ENCODE measurements around the gene MED29. TPM values are rescaled to one million over a fixed set of nuclear protein-coding genes. Genes with fewer than 3 reads are reported as not detected.

MED29 gene
- total RNA-seq, 1 donor from 2014 or later: 39.2 TPM

DNA sequence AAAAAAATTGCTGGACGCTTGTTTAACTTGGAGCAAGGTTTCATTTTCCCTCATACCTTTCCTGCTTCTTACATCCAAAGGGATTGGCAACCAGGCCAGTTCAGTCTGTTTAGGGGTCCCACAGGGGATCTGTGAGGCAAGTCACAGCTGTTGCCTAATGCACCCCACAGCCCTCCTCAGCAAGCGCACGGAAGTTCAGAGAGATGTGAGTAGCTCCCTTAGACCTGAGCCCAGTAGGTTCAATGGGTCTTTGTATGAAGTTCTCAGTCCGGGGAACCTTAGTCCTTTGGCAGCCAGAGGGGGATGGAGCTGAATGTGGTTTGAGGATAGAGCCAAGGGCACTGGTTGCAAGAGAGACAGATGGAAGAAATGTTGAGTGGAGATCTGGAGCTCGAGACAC lies 35.9 kb upstream of the MED29 start:
- Mint-ChIP-seq H3K27ac (no peak overlapping the region), H3K27me3 (ENCODE audit: low read depth) (no peaks in the 10 kb centered on the region)

DNA sequence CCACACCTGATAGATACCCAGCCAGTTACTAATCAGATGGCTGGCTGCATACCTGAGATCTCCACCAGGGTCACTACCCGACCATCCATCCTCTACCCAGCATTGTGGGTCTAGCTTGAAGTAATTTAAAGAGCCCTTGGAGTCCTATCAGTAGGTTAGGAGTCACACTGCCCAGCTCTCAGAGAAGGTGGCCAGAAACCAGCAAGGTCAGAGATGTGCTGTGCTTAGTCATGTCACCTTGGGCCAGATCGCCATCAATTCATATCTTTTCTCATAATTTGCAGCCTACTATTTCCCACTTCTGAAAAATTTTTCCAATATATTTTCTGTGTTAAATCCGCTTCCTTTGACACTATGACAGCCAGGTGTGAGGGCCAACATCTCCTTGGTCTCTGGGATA lies 35.1 kb upstream of the MED29 start:
- no peak for DNase-seq (ENCODE audit: low spot score in 2 of 2, unreplicated experiment in 2 of 2)
- no peaks in the 10 kb centered on the region for H3K4me1 Mint-ChIP-seq
- no peaks in the 10 kb centered on the region for H3K27me3 Mint-ChIP-seq (ENCODE audit: low read depth)
- no peak overlapping the region for H3K4me3 Mint-ChIP-seq
- TF ChIP-seq, protein P1, sequence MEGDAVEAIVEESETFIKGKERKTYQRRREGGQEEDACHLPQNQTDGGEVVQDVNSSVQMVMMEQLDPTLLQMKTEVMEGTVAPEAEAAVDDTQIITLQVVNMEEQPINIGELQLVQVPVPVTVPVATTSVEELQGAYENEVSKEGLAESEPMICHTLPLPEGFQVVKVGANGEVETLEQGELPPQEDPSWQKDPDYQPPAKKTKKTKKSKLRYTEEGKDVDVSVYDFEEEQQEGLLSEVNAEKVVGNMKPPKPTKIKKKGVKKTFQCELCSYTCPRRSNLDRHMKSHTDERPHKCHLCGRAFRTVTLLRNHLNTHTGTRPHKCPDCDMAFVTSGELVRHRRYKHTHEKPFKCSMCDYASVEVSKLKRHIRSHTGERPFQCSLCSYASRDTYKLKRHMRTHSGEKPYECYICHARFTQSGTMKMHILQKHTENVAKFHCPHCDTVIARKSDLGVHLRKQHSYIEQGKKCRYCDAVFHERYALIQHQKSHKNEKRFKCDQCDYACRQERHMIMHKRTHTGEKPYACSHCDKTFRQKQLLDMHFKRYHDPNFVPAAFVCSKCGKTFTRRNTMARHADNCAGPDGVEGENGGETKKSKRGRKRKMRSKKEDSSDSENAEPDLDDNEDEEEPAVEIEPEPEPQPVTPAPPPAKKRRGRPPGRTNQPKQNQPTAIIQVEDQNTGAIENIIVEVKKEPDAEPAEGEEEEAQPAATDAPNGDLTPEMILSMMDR (IDR thresholded peaks at IDR 0.05; ENCODE audit: unreplicated experiment): no peak
- H3K27ac Mint-ChIP-seq: no peak overlapping the region
- peaks cover 48% of the 10 kb centered on the region for H3K36me3 Mint-ChIP-seq
- no peaks in the 10 kb centered on the region for H3K9me3 Mint-ChIP-seq

More for the DNA sequence above, 35.9 kb upstream of the MED29 start:
- no peaks in the 10 kb centered on the region for H3K4me1 Mint-ChIP-seq
- TF ChIP-seq, protein P1 (IDR thresholded peaks at IDR 0.05; ENCODE audit: unreplicated experiment): no peak
- DNase-seq (ENCODE audit: low spot score in 2 of 2, unreplicated experiment in 2 of 2): no peak
- no peaks in the 10 kb centered on the region for H3K9me3 Mint-ChIP-seq
- H3K36me3 Mint-ChIP-seq: peaks cover 43% of the 10 kb centered on the region
- no peak overlapping the region for H3K4me3 Mint-ChIP-seq

GRCh38 chr19:39356647-39357046 lies 34.5 kb upstream of the MED29 start:
- no peak for DNase-seq (ENCODE audit: low spot score in 2 of 2, unreplicated experiment in 2 of 2)
- no peaks in the 10 kb centered on the region for H3K9me3 Mint-ChIP-seq
- H3K36me3 Mint-ChIP-seq: peaks cover 48% of the 10 kb centered on the region
- no peak overlapping the region for H3K27ac Mint-ChIP-seq
- no peak overlapping the region for H3K4me3 Mint-ChIP-seq
- H3K27me3 Mint-ChIP-seq (ENCODE audit: low read depth): no peaks in the 10 kb centered on the region
- H3K4me1 Mint-ChIP-seq: no peaks in the 10 kb centered on the region
- TF ChIP-seq, protein P1 (IDR thresholded peaks at IDR 0.05; ENCODE audit: unreplicated experiment): no peak

- no peak for DNase-seq (ENCODE audit: low spot score in 2 of 2, unreplicated experiment in 2 of 2)
- TF ChIP-seq, protein P1 (IDR thresholded peaks at IDR 0.05; ENCODE audit: unreplicated experiment): no peak
- Mint-ChIP-seq H3K27me3 (ENCODE audit: low read depth) (no peaks in the 10 kb centered on the region), H3K36me3 (peaks cover 48% of the 10 kb centered on the region), H3K4me1 (no peaks in the 10 kb centered on the region), H3K4me3 (no peak overlapping the region), H3K9me3 (no peaks in the 10 kb centered on the region), H3K27ac (no peak overlapping the region)
These were observed 32.2 kb upstream of the MED29 start for GRCh38 chr19:39359026-39359425.

DNA sequence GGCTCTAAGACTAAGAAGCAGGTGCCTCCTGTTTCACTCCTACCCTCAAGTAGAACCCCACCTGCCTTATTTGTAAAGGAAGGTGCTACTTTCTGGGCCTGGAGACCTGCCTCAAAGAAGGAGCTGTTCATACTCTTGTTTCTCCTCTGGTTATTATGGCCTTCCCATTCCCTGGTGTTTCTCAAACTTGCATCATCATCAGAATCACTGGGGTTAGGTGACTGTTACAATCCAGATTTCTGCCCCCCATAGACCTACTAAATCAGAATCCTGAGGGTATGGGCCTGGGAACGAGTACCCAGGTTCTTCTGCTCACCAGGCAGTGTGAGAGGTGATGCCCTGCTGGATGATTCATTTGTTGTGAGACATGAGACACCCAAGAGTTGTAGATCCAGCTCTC lies 30.6 kb upstream of the MED29 start:
- Mint-ChIP-seq H3K4me3 (no peak overlapping the region), H3K27ac (no peak overlapping the region), H3K27me3 (ENCODE audit: low read depth) (no peaks in the 10 kb centered on the region), H3K9me3 (no peaks in the 10 kb centered on the region), H3K4me1 (no peaks in the 10 kb centered on the region), H3K36me3 (peaks cover 44% of the 10 kb centered on the region)
- TF ChIP-seq, protein P1 (IDR thresholded peaks at IDR 0.05; ENCODE audit: unreplicated experiment): no peak
- no peak for DNase-seq (ENCODE audit: low spot score in 2 of 2, unreplicated experiment in 2 of 2)
